Brain microvascular endothelial cell (primary cell): ENCODE data around the gene NCF4.

ENCODE experiments used
- DNase-seq: peaks from one replicate; pipeline ENCODE4 v3.0.0-alpha.2; 2020
- H3K27ac ChIP-seq: fragments of 250-450 bp; sonication (Bioruptor Pico); 2 replicates; pipeline ENCODE4 v1.5.1; 2020; ENCODE audit warnings: mild to moderate bottlenecking, moderate library complexity
- H3K27me3 ChIP-seq: fragments of 250-450 bp; sonication (Bioruptor Pico); replicated peaks from 2 replicates; pipeline ENCODE4 v1.5.1; 2020; ENCODE audit warnings: mild to moderate bottlenecking
- H3K36me3 ChIP-seq: fragments of 250-450 bp; sonication (Bioruptor Pico); replicated peaks from 2 replicates; pipeline ENCODE4 v1.5.1; 2020; ENCODE audit warnings: mild to moderate bottlenecking
- H3K4me3 ChIP-seq: 2 replicates; pipeline ENCODE4 v1.5.1; 2011; ENCODE audit warnings: low read depth, mild to moderate bottlenecking, control low read depth, low read length, moderate library complexity
- in situ Hi-C: cut with HindIII; loops from 2 replicates; pipeline ENCODE4 v1.10.0; 2017; ENCODE audit warnings: low sequenced_read_pairs, low pct_ligation_motif_present
- TF ChIP-seq, protein P1 (sequence below): IDR thresholded peaks from 2 replicates; pipeline ENCODE4 v1.5.1; 2011; ENCODE audit warnings: low read depth, mild to moderate bottlenecking, moderate library complexity, low read length, control low read depth, inconsistent platforms; ENCODE audit errors: missing control alignments

NCF4 gene

DNA sequence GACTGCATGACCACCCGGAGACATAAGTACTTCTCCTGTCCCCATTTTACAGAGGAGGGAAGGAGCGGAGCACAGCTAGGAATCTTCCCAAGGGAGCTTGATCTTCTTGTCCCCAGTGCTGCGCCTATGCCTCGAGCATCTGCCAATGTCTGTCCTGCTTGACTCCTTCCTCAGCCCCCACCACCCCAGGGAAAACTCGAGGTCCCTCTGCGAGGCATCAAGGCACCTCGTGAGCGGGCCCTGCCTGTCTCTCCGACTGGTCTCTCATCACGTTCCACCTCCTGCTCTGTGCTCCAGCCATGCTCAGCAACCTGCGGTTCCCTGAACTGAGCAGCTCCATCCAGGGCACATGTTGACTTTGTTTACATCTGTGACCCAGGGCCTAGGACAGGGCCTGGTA, 2.5 kb downstream of the NCF4 start:
- in situ Hi-C loops = no loop called here
- H3K36me3 ChIP-seq = no peaks in the 10 kb centered on the region
- H3K27ac ChIP-seq = no peak overlapping the region
- no peak for DNase-seq
- no peak overlapping the region for H3K4me3 ChIP-seq
- H3K27me3 ChIP-seq = no peaks in the 10 kb centered on the region
- TF ChIP-seq, protein P1, sequence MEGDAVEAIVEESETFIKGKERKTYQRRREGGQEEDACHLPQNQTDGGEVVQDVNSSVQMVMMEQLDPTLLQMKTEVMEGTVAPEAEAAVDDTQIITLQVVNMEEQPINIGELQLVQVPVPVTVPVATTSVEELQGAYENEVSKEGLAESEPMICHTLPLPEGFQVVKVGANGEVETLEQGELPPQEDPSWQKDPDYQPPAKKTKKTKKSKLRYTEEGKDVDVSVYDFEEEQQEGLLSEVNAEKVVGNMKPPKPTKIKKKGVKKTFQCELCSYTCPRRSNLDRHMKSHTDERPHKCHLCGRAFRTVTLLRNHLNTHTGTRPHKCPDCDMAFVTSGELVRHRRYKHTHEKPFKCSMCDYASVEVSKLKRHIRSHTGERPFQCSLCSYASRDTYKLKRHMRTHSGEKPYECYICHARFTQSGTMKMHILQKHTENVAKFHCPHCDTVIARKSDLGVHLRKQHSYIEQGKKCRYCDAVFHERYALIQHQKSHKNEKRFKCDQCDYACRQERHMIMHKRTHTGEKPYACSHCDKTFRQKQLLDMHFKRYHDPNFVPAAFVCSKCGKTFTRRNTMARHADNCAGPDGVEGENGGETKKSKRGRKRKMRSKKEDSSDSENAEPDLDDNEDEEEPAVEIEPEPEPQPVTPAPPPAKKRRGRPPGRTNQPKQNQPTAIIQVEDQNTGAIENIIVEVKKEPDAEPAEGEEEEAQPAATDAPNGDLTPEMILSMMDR = no peak

DNA sequence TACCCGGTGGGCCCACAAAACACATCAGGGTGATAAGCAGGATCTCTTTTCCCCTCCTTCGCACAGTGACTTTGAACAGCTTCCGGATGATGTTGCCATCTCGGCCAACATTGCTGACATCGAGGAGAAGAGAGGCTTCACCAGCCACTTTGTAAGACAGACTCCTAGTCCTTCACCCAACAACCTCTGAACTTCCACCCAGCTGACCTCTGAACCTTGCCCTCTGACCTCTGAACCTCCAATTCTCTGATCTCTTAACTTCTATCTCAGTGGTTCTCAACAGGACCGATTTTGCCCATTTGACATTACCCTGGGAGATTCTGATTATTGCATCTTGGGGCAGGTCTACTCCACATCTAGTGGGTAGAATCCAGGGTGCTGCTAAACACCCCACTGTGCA, 3.2 kb downstream of the NCF4 start:
- Histone ChIP-seq H3K4me3 (no peak overlapping the region), H3K27ac (no peak overlapping the region), H3K27me3 (no peaks in the 10 kb centered on the region), H3K36me3 (no peaks in the 10 kb centered on the region)
- TF ChIP-seq, protein P1 = no peak
- DNase-seq = no peak
- in situ Hi-C loops = no loop called here

DNA sequence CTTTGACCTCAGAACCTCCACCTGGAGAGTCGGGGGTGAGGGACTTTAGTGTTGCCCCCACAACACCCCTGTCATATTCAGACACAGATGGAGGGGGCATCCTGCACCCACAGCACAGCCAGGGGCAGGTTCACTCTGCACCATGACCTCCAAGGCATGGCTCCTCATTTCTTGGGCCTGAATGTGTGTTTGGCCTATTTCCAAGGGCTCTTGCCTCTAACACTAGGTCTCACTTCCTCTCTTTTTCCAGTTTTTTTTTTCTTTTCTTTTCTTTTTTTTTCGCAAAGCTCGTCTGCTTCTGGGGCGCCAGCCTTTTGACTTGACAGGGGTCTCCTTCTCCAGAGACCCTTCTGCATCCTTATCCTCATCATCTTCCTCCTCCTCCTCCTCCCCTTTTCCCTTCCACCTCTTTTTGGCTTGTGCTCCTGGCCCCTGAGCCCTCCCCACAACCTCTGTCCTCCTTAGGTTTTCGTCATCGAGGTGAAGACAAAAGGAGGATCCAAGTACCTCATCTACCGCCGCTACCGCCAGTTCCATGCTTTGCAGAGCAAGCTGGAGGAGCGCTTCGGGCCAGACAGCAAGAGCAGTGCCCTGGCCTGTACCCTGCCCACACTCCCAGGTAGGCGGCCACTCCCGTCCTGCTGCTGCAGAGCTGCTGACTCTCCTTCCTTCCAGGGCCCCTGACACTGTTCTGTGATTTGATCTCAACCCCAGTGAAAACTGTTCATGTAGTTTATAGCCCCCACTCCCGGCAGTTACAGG, 3.8 kb downstream of the NCF4 start:
- in situ Hi-C loops = no loop called here
- H3K27me3 ChIP-seq = no peaks in the 10 kb centered on the region
- TF ChIP-seq, protein P1 = no peak
- H3K27ac ChIP-seq = no peak overlapping the region
- no peaks in the 10 kb centered on the region for H3K36me3 ChIP-seq
- H3K4me3 ChIP-seq = no peak overlapping the region
- DNase-seq = no peak

DNA sequence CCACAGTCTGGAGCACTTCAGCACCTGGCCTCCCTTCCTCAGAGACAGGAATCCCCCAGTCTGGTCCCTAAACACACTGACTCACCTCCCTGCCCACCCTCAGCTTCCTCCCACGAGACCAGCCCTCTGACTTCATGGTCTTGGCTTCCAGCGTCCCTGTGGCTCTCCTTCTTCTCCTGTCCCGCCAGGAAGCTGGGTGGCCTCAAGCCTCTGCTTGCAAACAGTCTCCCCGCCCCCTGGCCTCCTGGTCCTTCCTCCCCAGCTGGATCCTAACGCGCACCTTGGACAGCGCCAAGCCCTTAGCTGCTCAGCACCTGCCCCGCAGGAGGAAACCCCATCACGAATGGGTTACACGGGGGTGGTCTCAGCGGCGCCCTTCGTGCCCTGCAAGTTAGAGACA, 4.5 kb downstream of the NCF4 start:
- no peaks in the 10 kb centered on the region for H3K36me3 ChIP-seq
- no peaks in the 10 kb centered on the region for H3K27me3 ChIP-seq
- TF ChIP-seq, protein P1 = no peak
- DNase-seq = no peak
- no peak overlapping the region for H3K4me3 ChIP-seq
- in situ Hi-C loops = no loop called here
- H3K27ac ChIP-seq = no peak overlapping the region

DNA sequence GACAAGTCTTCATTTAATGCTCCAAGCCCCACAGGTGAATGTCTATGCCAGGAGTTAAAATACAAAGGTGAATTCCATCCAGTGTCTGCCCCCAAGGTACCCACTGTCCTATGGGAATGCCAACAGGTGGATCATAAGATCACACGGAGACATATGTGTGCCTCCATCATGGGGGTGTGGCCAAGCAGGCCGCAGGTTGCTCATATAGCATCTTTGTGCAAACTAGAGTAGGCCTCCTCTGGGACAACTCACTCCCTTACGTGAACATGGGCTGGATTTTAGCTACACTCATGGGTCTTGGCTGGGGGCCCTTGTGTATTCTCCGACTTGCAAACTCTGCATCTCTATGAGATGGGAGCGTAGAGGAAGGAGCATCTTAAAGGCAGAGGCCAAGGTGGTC, 6.9 kb downstream of the NCF4 start:
- H3K27ac ChIP-seq = no peak overlapping the region
- no peaks in the 10 kb centered on the region for H3K36me3 ChIP-seq
- no peak for DNase-seq
- H3K27me3 ChIP-seq = no peaks in the 10 kb centered on the region
- TF ChIP-seq, protein P1 = no peak
- H3K4me3 ChIP-seq = no peak overlapping the region
- in situ Hi-C loops = no loop called here
